ENCODE data around the gene ZNF324B. TPM values are rescaled to one million over a fixed set of nuclear protein-coding genes. Genes with fewer than 3 reads are reported as not detected.
A peak's percentile ranks its signal among the peaks of the same experiment; 100 is the strongest.
"Not testable (repeated sequence)": the region's sequence is repeated elsewhere in the genome, so short reads cannot be mapped to it uniquely, and the experiment has no call there.

Gene ZNF324B
- 24.1 TPM for total RNA-seq

- no peak for FAIRE-seq
- DNase-seq (ENCODE audit: low spot score in 2 of 2), result peak; percentile 96 to 98
These were observed at the start of gene ZNF324B for GRCh38 chr19:58451358-58452101. Gene ZNF324B, plus strand, starts transcription at chr19:58451622. Its CDS starts 2,080 bp downstream, at chr19:58453702.

GRCh38 chr19:58401840-58402421 lies 49.5 kb upstream of the ZNF324B start:
- DNase-seq (ENCODE audit: low spot score in 2 of 2) (no peak), FAIRE-seq (no peak)

GRCh38 chr19:58403920-58404478 lies 47.4 kb upstream of the ZNF324B start:
- DNase-seq (ENCODE audit: low spot score in 2 of 2); FAIRE-seq: not testable (repeated sequence)

GRCh38 chr19:58406818-58407657 lies 44.4 kb upstream of the ZNF324B start:
- DNase-seq (ENCODE audit: low spot score in 2 of 2) (no peak), FAIRE-seq (no peak)

- FAIRE-seq, result no peak
These were observed 43.7 kb upstream of the ZNF324B start for GRCh38 chr19:58407658-58408151.

GRCh38 chr19:58408152-58409009 lies 43.0 kb upstream of the ZNF324B start, which contains the start of gene ZNF584:
Gene ZNF584, plus strand, starts transcription at chr19:58408649. Its CDS starts 499 bp downstream, at chr19:58409148.
- peak; percentile 97 to 98 for DNase-seq (ENCODE audit: low spot score in 2 of 2)
- FAIRE-seq, result no peak

More at GRCh38 chr19:58407658-58408151, 43.7 kb upstream of the ZNF324B start:
- no peak for DNase-seq (ENCODE audit: low spot score in 2 of 2)

- DNase-seq (ENCODE audit: low spot score in 2 of 2) (no peak), FAIRE-seq (no peak)
These were observed 42.2 kb upstream of the ZNF324B start for GRCh38 chr19:58409010-58409790.

GRCh38 chr19:58416604-58417003 lies 34.8 kb upstream of the ZNF324B start:
- DNase-seq (ENCODE audit: low spot score in 2 of 2), result no peak
- FAIRE-seq, result no peak

GRCh38 chr19:58417071-58417470 lies 34.4 kb upstream of the ZNF324B start:
- no peak for DNase-seq (ENCODE audit: low spot score in 2 of 2)
- no peak for FAIRE-seq

- FAIRE-seq (no peak), DNase-seq (ENCODE audit: low spot score in 2 of 2) (no peak)
These were observed 22.8 kb upstream of the ZNF324B start for GRCh38 chr19:58428617-58429016.

GRCh38 chr19:58429745-58430144 lies 21.7 kb upstream of the ZNF324B start:
- no peak for DNase-seq (ENCODE audit: low spot score in 2 of 2)
- no peak for FAIRE-seq

GRCh38 chr19:58434217-58434616 lies 17.2 kb upstream of the ZNF324B start:
- DNase-seq (ENCODE audit: low spot score in 2 of 2), result no peak
- FAIRE-seq, result no peak

- DNase-seq (ENCODE audit: low spot score in 2 of 2), result peak; percentile 93 to 99
- peak; percentile 99 for FAIRE-seq
These were observed 11.6 kb upstream of the ZNF324B start, which contains the start of gene ZNF132 for GRCh38 chr19:58439576-58440554. Gene ZNF132, minus strand, starts transcription at chr19:58440153. Its CDS starts 332 bp downstream, at chr19:58439821.

GRCh38 chr19:58440556-58440955 lies 10.9 kb upstream of the ZNF324B start:
- FAIRE-seq, result no peak
- no peak for DNase-seq (ENCODE audit: low spot score in 2 of 2)

- not testable (repeated sequence) for DNase-seq (ENCODE audit: low spot score in 2 of 2); FAIRE-seq
These were observed 8.4 kb upstream of the ZNF324B start for GRCh38 chr19:58442986-58443385.

- not testable (repeated sequence) for FAIRE-seq; DNase-seq (ENCODE audit: low spot score in 2 of 2)
These were observed 2.6 kb upstream of the ZNF324B start for GRCh38 chr19:58448860-58449259.

- DNase-seq (ENCODE audit: low spot score in 2 of 2); FAIRE-seq: not testable (repeated sequence)
These were observed 1.4 kb upstream of the ZNF324B start for GRCh38 chr19:58449980-58450379.

Measured in frontal cortex (tissue), 4 donors.